GM19351 (cell line): ENCODE measurements around the gene ILDR2.
A peak's percentile ranks its signal among the peaks of the same experiment; 100 is the strongest.

ENCODE experiments used
- ATAC-seq: cut with Tn5 transposase; IDR thresholded peaks from one replicate; pipeline ENCODE4 v1.9.1; 2021; ENCODE audit warnings: mild to moderate bottlenecking, moderate library complexity; ENCODE audit not compliant: unreplicated experiment

Gene ILDR2

GRCh38 chr1:166925810-166926478 lies 49.4 kb downstream of the ILDR2 start:
- ATAC-seq, result no peak

- ATAC-seq, result peak; percentile 90
These were observed 50.4 kb downstream of the ILDR2 start for GRCh38 chr1:166924823-166925541.

- no peak for ATAC-seq
These were observed 54.5 kb downstream of the ILDR2 start for GRCh38 chr1:166920561-166921475.

- ATAC-seq, result no peak
These were observed 56.4 kb downstream of the ILDR2 start for GRCh38 chr1:166918956-166919316.

- ATAC-seq, result no peak
These were observed 57.0 kb downstream of the ILDR2 start for GRCh38 chr1:166918088-166918955.

GRCh38 chr1:166915941-166916340 lies 59.4 kb downstream of the ILDR2 start:
- ATAC-seq, result no peak

GRCh38 chr1:166915042-166915441 lies 60.3 kb downstream of the ILDR2 start:
- no peak for ATAC-seq

- no peak for ATAC-seq
These were observed 61.2 kb downstream of the ILDR2 start for GRCh38 chr1:166914111-166914510.

GRCh38 chr1:166911624-166912023 lies 63.7 kb downstream of the ILDR2 start:
- ATAC-seq, result no peak

- peak; percentile 98 for ATAC-seq
These were observed 64.8 kb downstream of the ILDR2 start for GRCh38 chr1:166910396-166910994.

- ATAC-seq, result no peak
These were observed 66.4 kb downstream of the ILDR2 start for GRCh38 chr1:166908942-166909341.

- ATAC-seq, result peak; percentile 60
These were observed 67.6 kb downstream of the ILDR2 start for GRCh38 chr1:166907763-166908162.

- ATAC-seq, result no peak
These were observed 68.3 kb downstream of the ILDR2 start for GRCh38 chr1:166907051-166907450.

- no peak for ATAC-seq
These were observed 68.7 kb downstream of the ILDR2 start for GRCh38 chr1:166906647-166907046.

- ATAC-seq, result no peak
These were observed 69.4 kb downstream of the ILDR2 start for GRCh38 chr1:166905900-166906299.

- ATAC-seq, result no peak
These were observed 70.2 kb downstream of the ILDR2 start for GRCh38 chr1:166905136-166905535.

- no peak for ATAC-seq
These were observed 72.1 kb downstream of the ILDR2 start for GRCh38 chr1:166903232-166903631.

GRCh38 chr1:166902279-166902678 lies 73.1 kb downstream of the ILDR2 start:
- no peak for ATAC-seq

- ATAC-seq, result no peak
These were observed 74.4 kb downstream of the ILDR2 start for GRCh38 chr1:166900987-166901386.

- ATAC-seq, result no peak
These were observed 75.6 kb downstream of the ILDR2 start for GRCh38 chr1:166899769-166900168.
